Uterus (tissue), 2 donors: ENCODE results near the gene GNAL.

Experiments
- POLR2A ChIP-seq, 2 donors: fragments of 450-650 bp; IDR thresholded peaks; one replicate each; pipeline ENCODE4 v1.6.1; 2016; ENCODE audit warnings: antibody characterized with exemption in 2 of 2, mild to moderate bottlenecking in 1 of 2, moderate library complexity in 1 of 2
- TF ChIP-seq, protein P1 (sequence below), 4 experiments: fragments of 200-600 bp in 2 of 4; fragments of 450-650 bp in 2 of 4; sonication (generic) in 2 of 4; IDR thresholded peaks; one replicate each; pipeline ENCODE4 v1.5.1; 2016 to 2019; ENCODE audit warnings: antibody characterized with exemption in 4 of 4, mild to moderate bottlenecking in 2 of 4, moderate library complexity in 1 of 4

DNA sequence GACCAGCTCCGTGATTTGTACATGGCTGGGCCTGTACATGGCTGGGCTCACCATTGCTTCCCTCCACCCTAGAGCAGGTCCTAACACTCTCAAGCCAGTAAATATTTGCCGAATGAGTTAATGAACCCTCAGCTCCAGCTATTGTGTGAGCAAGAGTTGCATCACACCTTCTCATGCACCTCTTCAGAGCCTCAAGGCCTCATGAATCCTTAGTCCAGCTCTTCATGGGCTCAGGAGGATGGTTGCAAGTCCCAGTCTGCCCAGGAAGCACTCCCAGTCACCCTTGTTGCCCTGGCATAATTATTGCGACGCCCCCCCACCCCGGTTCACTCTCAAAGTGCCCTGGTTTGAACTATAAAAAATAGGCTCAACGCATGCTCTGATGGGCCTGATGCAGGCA lies 30.1 kb upstream of the GNAL start:
- TF ChIP-seq, protein P1, sequence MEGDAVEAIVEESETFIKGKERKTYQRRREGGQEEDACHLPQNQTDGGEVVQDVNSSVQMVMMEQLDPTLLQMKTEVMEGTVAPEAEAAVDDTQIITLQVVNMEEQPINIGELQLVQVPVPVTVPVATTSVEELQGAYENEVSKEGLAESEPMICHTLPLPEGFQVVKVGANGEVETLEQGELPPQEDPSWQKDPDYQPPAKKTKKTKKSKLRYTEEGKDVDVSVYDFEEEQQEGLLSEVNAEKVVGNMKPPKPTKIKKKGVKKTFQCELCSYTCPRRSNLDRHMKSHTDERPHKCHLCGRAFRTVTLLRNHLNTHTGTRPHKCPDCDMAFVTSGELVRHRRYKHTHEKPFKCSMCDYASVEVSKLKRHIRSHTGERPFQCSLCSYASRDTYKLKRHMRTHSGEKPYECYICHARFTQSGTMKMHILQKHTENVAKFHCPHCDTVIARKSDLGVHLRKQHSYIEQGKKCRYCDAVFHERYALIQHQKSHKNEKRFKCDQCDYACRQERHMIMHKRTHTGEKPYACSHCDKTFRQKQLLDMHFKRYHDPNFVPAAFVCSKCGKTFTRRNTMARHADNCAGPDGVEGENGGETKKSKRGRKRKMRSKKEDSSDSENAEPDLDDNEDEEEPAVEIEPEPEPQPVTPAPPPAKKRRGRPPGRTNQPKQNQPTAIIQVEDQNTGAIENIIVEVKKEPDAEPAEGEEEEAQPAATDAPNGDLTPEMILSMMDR (IDR thresholded peaks at IDR 0.05): no peak
- TF ChIP-seq POLR2A (IDR thresholded peaks at IDR 0.05): no peak
